Suprapubic skin (tissue), 4 donors: ENCODE data around the gene WWC2. TPM values are rescaled to one million over a fixed set of nuclear protein-coding genes. Genes with fewer than 3 reads are reported as not detected.

ENCODE experiments used
- DNase-seq, 2 donors: peaks; one replicate each; pipeline ENCODE4 v3.0.0-alpha.2; 2019; ENCODE audit warnings: low spot score in 2 of 2
- H3K27ac ChIP-seq: fragments of 200-600 bp; sonication (generic); one replicate; pipeline ENCODE4 v1.5.1; 2019
- H3K27me3 ChIP-seq: fragments of 200-600 bp; sonication (generic); one replicate; pipeline ENCODE4 v1.5.1; 2019
- H3K36me3 ChIP-seq: fragments of 200-600 bp; sonication (generic); one replicate; pipeline ENCODE4 v1.5.1; 2019
- H3K4me1 ChIP-seq: fragments of 200-600 bp; sonication (generic); one replicate; pipeline ENCODE4 v1.5.1; 2019
- H3K4me3 ChIP-seq: fragments of 200-600 bp; sonication (generic); one replicate; pipeline ENCODE4 v1.5.1; 2019; ENCODE audit warnings: mild to moderate bottlenecking
- H3K9me3 ChIP-seq: fragments of 200-600 bp; sonication (generic); one replicate; pipeline ENCODE4 v1.5.1; 2019
- CTCF ChIP-seq, 2 donors: fragments of 200-600 bp in 1 of 2; fragments of 450-650 bp in 1 of 2; sonication (generic) in 1 of 2; IDR thresholded peaks; one replicate each; pipeline ENCODE4 v1.5.1; 2016 to 2019; ENCODE audit warnings: antibody characterized with exemption in 2 of 2, mild to moderate bottlenecking in 1 of 2, moderate library complexity in 1 of 2
- EP300 ChIP-seq: sonication (generic); formaldehyde crosslinking; IDR thresholded peaks from one replicate; pipeline ENCODE4 v1.6.1; 2017; ENCODE audit warnings: antibody characterized with exemption
- POLR2A ChIP-seq, 2 donors: fragments of 450-650 bp; IDR thresholded peaks; one replicate each; pipeline ENCODE4 v1.6.1; 2017; ENCODE audit warnings: antibody characterized with exemption in 2 of 2, mild to moderate bottlenecking in 2 of 2, moderate library complexity in 2 of 2
- POLR2AphosphoS5 ChIP-seq, 3 donors: sonication (generic); formaldehyde crosslinking; IDR thresholded peaks; one replicate each; pipeline ENCODE4 v1.6.1; 2017; ENCODE audit warnings: antibody characterized with exemption in 3 of 3
- WGBS: methylation state at CpG from one replicate; pipeline ENCODE4 v1.1.5; 2018; 5-methylcytosine and 5-hydroxymethylcytosine counted together
- total RNA-seq, 4 donors: library from RNA; depleted of rRNA; stranded (reverse); fragments of >200 nt; gene quantifications; one replicate each; pipeline ENCODE4 v1.1.0, GENCODE V29; 2016

Gene WWC2
- total RNA-seq, 4 donors from 2014 or later: 9.2 to 30.4 (median 15.2) TPM

DNA sequence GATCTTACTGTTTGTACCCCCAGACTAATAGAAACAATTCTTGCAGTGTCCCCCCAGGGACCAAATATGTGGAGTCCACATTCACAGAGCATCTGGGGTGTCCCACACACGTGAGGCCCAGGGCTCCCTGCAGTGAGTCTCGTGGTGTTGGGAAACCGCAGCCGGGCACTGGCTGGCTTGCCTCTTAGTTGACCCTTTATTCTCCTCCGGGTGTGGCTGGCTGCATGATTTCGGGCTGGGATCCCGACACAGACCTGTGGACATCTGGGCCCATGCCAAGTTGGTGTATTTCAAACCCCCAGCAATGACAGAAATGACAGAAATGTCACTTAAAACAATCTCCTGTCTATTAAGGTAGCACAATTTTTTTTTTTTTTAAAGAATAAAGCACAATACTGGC, 238.8 kb downstream of the WWC2 start:
- no peaks in the 10 kb centered on the region for H3K36me3 ChIP-seq
- H3K27me3 ChIP-seq: no peaks in the 10 kb centered on the region
- DNase-seq: peak in 1 of 2 donors; percentile 53
- H3K4me1 ChIP-seq: peaks cover 5% of the 10 kb centered on the region
- TF ChIP-seq EP300 (no peak), POLR2A (IDR thresholded peaks at IDR 0.05) (no peak), CTCF (IDR thresholded peaks at IDR 0.05) (no peak), POLR2AphosphoS5 (IDR thresholded peaks at IDR 0.05) (no peak)
- WGBS: 90% methylated on average over 7 of the region's 7 CpGs
- no peaks in the 10 kb centered on the region for H3K9me3 ChIP-seq
- no peak overlapping the region for H3K4me3 ChIP-seq
- H3K27ac ChIP-seq: no peak overlapping the region

DNA sequence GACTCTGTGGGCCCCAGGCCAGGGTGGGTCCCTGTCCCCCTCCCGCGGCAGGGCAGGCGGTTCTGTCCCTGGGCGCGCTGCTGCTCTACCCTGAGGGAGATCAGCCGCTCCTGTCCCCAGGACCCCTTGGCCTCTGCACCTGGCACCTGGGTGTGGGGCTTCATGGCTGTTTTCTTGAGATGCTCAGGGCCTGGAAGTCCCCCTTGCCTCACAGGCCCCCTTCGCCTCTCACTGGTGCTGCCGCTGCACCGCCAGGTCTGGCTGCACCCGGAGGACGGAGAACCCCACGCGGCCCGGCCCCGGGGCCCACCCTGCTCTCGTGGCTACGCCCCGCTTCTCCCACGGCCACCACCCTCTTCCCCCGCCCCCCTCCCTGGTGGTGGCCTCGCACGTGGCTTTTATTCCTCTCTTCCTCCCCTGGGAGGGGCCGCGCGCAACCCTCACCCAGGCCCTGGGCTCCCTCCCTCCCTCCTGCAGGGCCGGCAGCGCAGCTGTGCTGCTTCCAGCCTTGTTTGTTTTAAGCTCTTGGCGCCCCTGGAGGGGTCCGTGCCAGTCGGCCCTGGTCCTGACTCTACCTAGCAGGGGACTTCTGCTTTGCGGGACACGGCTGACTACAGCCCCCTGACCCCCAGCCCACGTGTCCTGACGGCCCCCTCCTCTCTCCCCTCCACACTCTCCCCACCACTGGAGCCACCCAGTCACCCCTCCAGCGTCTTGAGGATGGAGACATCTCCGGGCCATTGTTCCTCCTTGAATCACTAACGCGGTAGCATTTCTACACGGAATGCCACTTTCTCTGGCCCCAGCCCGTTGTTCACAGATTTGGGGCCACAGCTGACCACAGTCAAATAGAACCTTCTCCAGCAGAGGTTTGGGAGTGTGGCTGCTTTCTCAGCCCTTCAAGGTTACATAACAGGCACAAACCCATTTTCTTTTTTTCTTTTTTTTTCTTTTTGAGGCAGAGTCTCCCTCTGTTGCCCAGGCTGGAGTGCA, 243.8 kb downstream of the WWC2 start:
- H3K4me1 ChIP-seq: peaks cover 6% of the 10 kb centered on the region
- no peaks in the 10 kb centered on the region for H3K9me3 ChIP-seq
- no peaks in the 10 kb centered on the region for H3K36me3 ChIP-seq
- peak overlapping the region; percentile 2 for H3K4me3 ChIP-seq
- DNase-seq: peak in 1 of 2 donors; percentile 71
- no peak overlapping the region for H3K27ac ChIP-seq
- no peak for TF ChIP-seq EP300
- TF ChIP-seq POLR2AphosphoS5 (IDR thresholded peaks at IDR 0.05): no peak
- TF ChIP-seq POLR2A (IDR thresholded peaks at IDR 0.05): no peak
- TF ChIP-seq CTCF (IDR thresholded peaks at IDR 0.05): no peak
- no peaks in the 10 kb centered on the region for H3K27me3 ChIP-seq
- 23% methylated on average over 28 of the region's 40 CpGs for WGBS

GRCh38 chr4:183343730-183344129, 244.7 kb downstream of the WWC2 start:
- Histone ChIP-seq H3K27me3 (no peaks in the 10 kb centered on the region), H3K4me1 (peaks cover 6% of the 10 kb centered on the region), H3K9me3 (no peaks in the 10 kb centered on the region), H3K4me3 (no peak overlapping the region), H3K36me3 (no peaks in the 10 kb centered on the region), H3K27ac (no peak overlapping the region)
- whole genome bisulfite sequencing: 96% methylated on average over 7 of the region's 7 CpGs
- peak in 1 of 2 donors; percentile 24 for DNase-seq
- no peak for TF ChIP-seq POLR2AphosphoS5 (IDR thresholded peaks at IDR 0.05)
- no peak for TF ChIP-seq EP300

- no peaks in the 10 kb centered on the region for H3K27me3 ChIP-seq
- H3K4me1 ChIP-seq: peaks cover 15% of the 10 kb centered on the region
- H3K9me3 ChIP-seq: no peaks in the 10 kb centered on the region
- no peak overlapping the region for H3K27ac ChIP-seq
- DNase-seq: peak in 1 of 2 donors; percentile 41
- H3K4me3 ChIP-seq: no peak overlapping the region
- H3K36me3 ChIP-seq: no peaks in the 10 kb centered on the region
- TF ChIP-seq CTCF (IDR thresholded peaks at IDR 0.05) (no peak), EP300 (no peak), POLR2AphosphoS5 (IDR thresholded peaks at IDR 0.05) (no peak), POLR2A (IDR thresholded peaks at IDR 0.05) (no peak)
- 95% methylated on average over 15 of the region's 15 CpGs for WGBS
Measured at GRCh38 chr4:183344523-183345255, 245.6 kb downstream of the WWC2 start.

GRCh38 chr4:183345261-183345660, 246.2 kb downstream of the WWC2 start:
- DNase-seq: no peak
- Histone ChIP-seq H3K4me1 (peaks cover 18% of the 10 kb centered on the region), H3K4me3 (no peak overlapping the region), H3K27me3 (no peaks in the 10 kb centered on the region), H3K9me3 (no peaks in the 10 kb centered on the region), H3K27ac (no peak overlapping the region), H3K36me3 (no peaks in the 10 kb centered on the region)
- TF ChIP-seq POLR2A (IDR thresholded peaks at IDR 0.05) (no peak), POLR2AphosphoS5 (IDR thresholded peaks at IDR 0.05) (no peak), EP300 (no peak), CTCF (IDR thresholded peaks at IDR 0.05) (no peak)
- 90% methylated on average over 4 of the region's 4 CpGs for WGBS
